ENCODE results near the gene GDF11. TPM values are rescaled to one million over a fixed set of nuclear protein-coding genes. Genes with fewer than 3 reads are reported as not detected.

Gene GDF11
- total and polyA plus RNA-seq, 2 of the 8 experiments (the other 6 are each of a cell fraction or from before 2014, with no cell fraction given), result 12.1 to 15.1 TPM

DNA sequence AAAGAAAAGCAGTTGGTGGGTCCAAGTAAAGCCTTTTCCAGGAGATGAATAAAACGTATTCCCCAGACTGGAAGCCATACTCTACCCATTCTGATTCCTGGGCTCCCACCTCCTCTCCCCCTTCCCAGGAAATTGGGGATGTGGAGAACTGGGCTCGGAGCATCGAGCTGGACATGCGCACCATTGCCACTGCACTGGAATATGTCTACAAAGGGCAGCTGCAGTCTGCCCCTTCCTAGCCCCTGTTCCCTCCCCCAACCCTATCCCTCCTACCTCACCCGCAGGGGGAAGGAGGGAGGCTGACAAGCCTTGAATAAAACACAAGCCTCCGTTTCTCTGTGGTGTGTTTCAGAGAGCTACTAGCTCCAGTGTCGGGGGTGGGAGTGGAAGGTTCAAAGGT, 23.6 kb upstream of the GDF11 start:
- Histone ChIP-seq H4K20me1 (replicated peaks in 1 of 2; ENCODE audit: control insufficient read depth in 1 of 2, insufficient read depth in 2 of 2, low read length in 2 of 2) (peaks cover 4 to 5% of the 10 kb centered on the region in 2 experiments), H2BK20ac (ENCODE audit: low read length) (no peak overlapping the region), H4K8ac (ENCODE audit: extremely low read depth, insufficient read depth, low read length) (no peak overlapping the region), H4K5ac (ENCODE audit: insufficient read length, low read depth, low read length) (no peak overlapping the region), H3K4me3 (ENCODE audit: extremely low read depth in 1 of 4, insufficient read depth in 2 of 4, low read depth in 3 of 4, low read length in 4 of 4) (no peak overlapping the region), H3K9ac (replicated peaks in 1 of 4; ENCODE audit: extremely low read depth in 1 of 4, low read depth in 3 of 4, low read length in 3 of 4) (no peak overlapping the region), H3K79me1 (ENCODE audit: low read depth, low read length) (peaks cover 5% of the 10 kb centered on the region), H3K4me1 (replicated peaks in 1 of 4; ENCODE audit: control insufficient read depth in 3 of 4, insufficient read depth in 4 of 4, low read length in 3 of 4) (peaks cover 10 to 27% (median 19%) of the 10 kb centered on the region in 4 experiments), H4K91ac (replicated peaks; ENCODE audit: insufficient read length, low read length) (no peak overlapping the region), H3K27ac (ENCODE audit: low read depth, low read length) (no peak overlapping the region), H2AFZ (ENCODE audit: low read length) (no peak overlapping the region), H3K4me2 (ENCODE audit: insufficient read depth in 1 of 2, low read depth in 2 of 2, low read length in 2 of 2) (no peak overlapping the region; a peak in 1 of 4 replicates), H3K36me3 (ENCODE audit: control insufficient read depth in 2 of 4, insufficient read depth in 4 of 4, low read length in 3 of 4) (peaks cover 3 to 9% (median 5%) of the 10 kb centered on the region in 4 experiments; a peak in 4 of 8 replicates), H2AK5ac (ENCODE audit: low read depth, low read length) (0 out of 2 replicates have a peak overlapping the region, but pooled peaks have one; percentile 19), H3K56ac (replicated peaks; ENCODE audit: insufficient read length, low read depth, low read length) (no peak overlapping the region), H2BK120ac (replicated peaks; ENCODE audit: low read depth, low read length) (no peak overlapping the region), H3K23ac (ENCODE audit: insufficient read length) (no peak overlapping the region), H3K4ac (replicated peaks; ENCODE audit: insufficient read length, low read depth, low read length) (no peak overlapping the region), H3K79me2 (ENCODE audit: control insufficient read depth in 1 of 2, insufficient read depth in 2 of 2, low read length in 2 of 2) (peaks cover 0 to 9% of the 10 kb centered on the region in 2 experiments; a peak in 1 of 4 replicates), H3K27me3 (replicated peaks in 1 of 4; ENCODE audit: control insufficient read depth in 3 of 4, extremely low read depth in 1 of 4, insufficient read depth in 3 of 4, low read length in 3 of 4) (no peaks in the 10 kb centered on the region), H2BK15ac (ENCODE audit: low read length) (no peak overlapping the region), H3K18ac (ENCODE audit: extremely low read depth, low read length) (no peak overlapping the region), H3K23me2 (ENCODE audit: low read depth, low read length) (peaks cover 12% of the 10 kb centered on the region), H2BK5ac (ENCODE audit: low read depth, low read length) (no peak overlapping the region), H3K9me3 (ENCODE audit: insufficient read depth in 2 of 2, low read depth in 1 of 2, low read length in 1 of 2) (no peaks in the 10 kb centered on the region), H2BK12ac (ENCODE audit: low read depth, low read length) (no peak overlapping the region), H3K14ac (ENCODE audit: insufficient read length) (no peak overlapping the region)
- ChIA-PET POLR2A (ENCODE audit: partially characterized antibody) (interaction anchor here (0.8 to 8.3 kb wide), 6 partner anchors 11 to 38 kb away, joined by 3 to 103 read pairs (median 5); partner anchors contain the start of genes CD63 and ITGA7), CTCF (ENCODE audit: partially characterized antibody) (interaction anchor here (1.0 to 11.1 kb wide), 15 partner anchors 8 to 102 kb away, joined by 3 to 229 read pairs (median 6); partner anchors contain the start of genes CD63 and ITGA7)
- DNase-seq (ENCODE audit: low read depth in 1 of 2, low spot score in 2 of 2) (no peak), FAIRE-seq (no peak)
- WGBS, 2 experiments (ENCODE audit: extremely low coverage in 1 of 2, insufficient coverage in 1 of 2, insufficient read length in 1 of 2, insufficient replicate concordance in 2 of 2, low coverage in 1 of 2, low lambda C conversion rate in 2 of 2, missing lambda C conversion rate in 1 of 2), result 82% methylated on average over 7 of the region's 7 CpGs; no CpG with 5 or more reads in 1 of the 2 experiments
- TF ChIP-seq EGR1 (IDR thresholded peaks at IDR 0.05; ENCODE audit: borderline replicate concordance, low read depth, low read length) (no peak), CEBPB (IDR thresholded peaks at IDR 0.05; ENCODE audit: low read depth, low read length) (no peak)

Measured in H1 (cell line).